H1 (cell line): ENCODE data around the gene PRR16. TPM values are rescaled to one million over a fixed set of nuclear protein-coding genes. Genes with fewer than 3 reads are reported as not detected.

Source experiments
- CTCF ChIA-PET: fragments of 300-600 bp; sonication (Branson Sonifier 250); formaldehyde crosslinking; loops from one replicate; lab custom pipeline; 2021; ENCODE audit not compliant: partially characterized antibody; lab: Charles Lee
- POLR2A ChIA-PET: fragments of 300-600 bp; sonication (Branson Sonifier 250); formaldehyde crosslinking; loops from one replicate; lab custom pipeline; 2021; ENCODE audit warnings: inconsistent platforms; ENCODE audit not compliant: partially characterized antibody; lab: Charles Lee
- DNase-seq, 2 experiments: peaks; one replicate each; pipeline versions ENCODE4 v3.0.0 to v3.0.0-alpha.2; 2010 to 2022; ENCODE audit warnings: low spot score in 2 of 2, low read depth in 1 of 2, mixed read lengths in 1 of 2
- FAIRE-seq: peaks from 2 replicates; lab custom pipeline; 2011; peaks lifted over from hg19 to GRCh38; lab: Jason Lieb, UNC
- H2AFZ ChIP-seq: 2 replicates; pipeline ENCODE4 v1.8.1; 2012; ENCODE audit warnings: low read length, inconsistent platforms
- H2AK5ac ChIP-seq: 2 replicates; pipeline ENCODE4 v1.6.1; 2013; ENCODE audit warnings: low read depth, low read length
- H2BK120ac ChIP-seq: replicated peaks from 2 replicates; pipeline ENCODE3; 2013; ENCODE audit warnings: low read depth, low read length, inconsistent platforms
- H2BK12ac ChIP-seq: 2 replicates; pipeline ENCODE4 v1.6.1; 2013; ENCODE audit warnings: low read depth, low read length
- H2BK15ac ChIP-seq: 2 replicates; pipeline ENCODE4 v1.6.1; 2013; ENCODE audit warnings: low read length
- H2BK20ac ChIP-seq: 2 replicates; pipeline ENCODE4 v1.6.1; 2013; ENCODE audit warnings: low read length
- H2BK5ac ChIP-seq: 2 replicates; pipeline ENCODE4 v1.6.1; 2013; ENCODE audit warnings: low read depth, low read length
- H3K14ac ChIP-seq: 2 replicates; pipeline ENCODE4 v1.6.1; 2013; ENCODE audit warnings: inconsistent platforms; ENCODE audit not compliant: insufficient read length
- H3K18ac ChIP-seq: 2 replicates; pipeline ENCODE4 v1.6.1; 2013; ENCODE audit warnings: low read length; ENCODE audit errors: extremely low read depth
- H3K23ac ChIP-seq: 2 replicates; pipeline ENCODE4 v1.6.1; 2013; ENCODE audit warnings: inconsistent platforms; ENCODE audit not compliant: insufficient read length
- H3K23me2 ChIP-seq: 2 replicates; pipeline ENCODE4 v1.6.1; 2013; ENCODE audit warnings: low read depth, low read length
- H3K27ac ChIP-seq: 2 replicates; pipeline ENCODE4 v1.6.1; 2011; ENCODE audit warnings: low read depth, low read length, inconsistent platforms
- H3K27me3 ChIP-seq, 4 experiments: replicated peaks in 1 of 4; 1 replicate in 1 of 4; 2 replicates in 3 of 4; pipeline versions ENCODE4 v1.6.1 to v1.8.1; 2011 to 2013; ENCODE audit warnings: low read length in 3 of 4, mild to moderate bottlenecking in 3 of 4, inconsistent platforms in 2 of 4, mixed read lengths in 2 of 4, moderate library complexity in 1 of 4; ENCODE audit not compliant: control insufficient read depth in 3 of 4, insufficient read depth in 3 of 4; ENCODE audit errors: extremely low read depth in 1 of 4
- H3K36me3 ChIP-seq, 4 experiments: 2 replicates each; pipeline versions ENCODE4 v1.6.1 to v1.8.1; 2011 to 2013; ENCODE audit warnings: mild to moderate bottlenecking in 4 of 4, low read length in 3 of 4, moderate library complexity in 2 of 4, control low read depth in 1 of 4, inconsistent platforms in 1 of 4; ENCODE audit not compliant: insufficient read depth in 4 of 4, control insufficient read depth in 2 of 4
- H3K4ac ChIP-seq: replicated peaks from 2 replicates; pipeline ENCODE3; 2013; ENCODE audit warnings: low read length, low read depth, mixed read lengths, inconsistent platforms; ENCODE audit not compliant: insufficient read length
- H3K4me1 ChIP-seq, 4 experiments: replicated peaks in 1 of 4; 1 replicate in 1 of 4; 2 replicates in 3 of 4; pipeline versions ENCODE4 v1.6.1 to v1.8.1; 2011 to 2013; ENCODE audit warnings: low read length in 3 of 4, inconsistent platforms in 2 of 4, mixed read lengths in 1 of 4; ENCODE audit not compliant: insufficient read depth in 4 of 4, control insufficient read depth in 3 of 4
- H3K4me2 ChIP-seq, 2 experiments: 2 replicates each; pipeline versions ENCODE4 v1.6.1 to v1.8.1; 2011 to 2013; ENCODE audit warnings: low read depth in 2 of 2, low read length in 2 of 2, control low read depth in 1 of 2, inconsistent platforms in 1 of 2, mild to moderate bottlenecking in 1 of 2; ENCODE audit not compliant: insufficient read depth in 1 of 2
- H3K4me3 ChIP-seq, 4 experiments: fragments of 200-600, 300-600 bp in 1 of 4; sonication (generic), shearing (Covaris generic), sonication (Bioruptor Twin) in 1 of 4; 2 replicates each; pipeline versions ENCODE4 v1.5.1 to v1.8.1; 2011 to 2016; ENCODE audit warnings: low read length in 4 of 4, low read depth in 3 of 4, control low read depth in 2 of 4, inconsistent platforms in 2 of 4, mild to moderate bottlenecking in 2 of 4, mixed read lengths in 1 of 4, moderate library complexity in 1 of 4; ENCODE audit not compliant: insufficient read depth in 2 of 4; ENCODE audit errors: extremely low read depth in 1 of 4
- H3K56ac ChIP-seq: replicated peaks from 2 replicates; pipeline ENCODE3; 2013; ENCODE audit warnings: low read depth, mild to moderate bottlenecking, mixed read lengths, low read length, inconsistent platforms; ENCODE audit not compliant: insufficient read length
- H3K79me1 ChIP-seq: 2 replicates; pipeline ENCODE4 v1.6.1; 2013; ENCODE audit warnings: low read depth, low read length, control low read depth
- H3K79me2 ChIP-seq, 2 experiments: 2 replicates each; pipeline versions ENCODE4 v1.6.1 to v1.8.1; 2012 to 2013; ENCODE audit warnings: low read length in 2 of 2, mild to moderate bottlenecking in 2 of 2, inconsistent platforms in 1 of 2; ENCODE audit not compliant: insufficient read depth in 2 of 2, control insufficient read depth in 1 of 2
- H3K9ac ChIP-seq, 4 experiments: replicated peaks in 1 of 4; 1 replicate in 1 of 4; 2 replicates in 3 of 4; pipeline versions ENCODE4 v1.6.1 to v1.8.1; 2011 to 2013; ENCODE audit warnings: low read depth in 3 of 4, low read length in 3 of 4, control low read depth in 2 of 4, mild to moderate bottlenecking in 2 of 4, moderate library complexity in 2 of 4, inconsistent platforms in 1 of 4; ENCODE audit errors: extremely low read depth in 1 of 4
- H3K9me3 ChIP-seq, 2 experiments: 2 replicates each; pipeline versions ENCODE4 v1.6.1 to v1.8.1; 2012 to 2013; ENCODE audit warnings: mild to moderate bottlenecking in 2 of 2, moderate library complexity in 2 of 2, control low read depth in 1 of 2, inconsistent platforms in 1 of 2, low read depth in 1 of 2, low read length in 1 of 2, mixed read lengths in 1 of 2; ENCODE audit not compliant: insufficient read depth in 2 of 2
- H4K20me1 ChIP-seq, 2 experiments: replicated peaks in 1 of 2; 2 replicates each; pipeline versions ENCODE3 to v1.8.1; 2011 to 2013; ENCODE audit warnings: inconsistent platforms in 2 of 2, low read length in 2 of 2, mild to moderate bottlenecking in 1 of 2; ENCODE audit not compliant: insufficient read depth in 2 of 2, control insufficient read depth in 1 of 2
- H4K5ac ChIP-seq: 2 replicates; pipeline ENCODE4 v1.6.1; 2013; ENCODE audit warnings: low read length, low read depth, mixed read lengths, inconsistent platforms; ENCODE audit not compliant: insufficient read length
- H4K8ac ChIP-seq: 2 replicates; pipeline ENCODE4 v1.8.0; 2013; ENCODE audit warnings: mild to moderate bottlenecking, moderate library complexity, low read length, inconsistent platforms; ENCODE audit not compliant: insufficient read depth; ENCODE audit errors: extremely low read depth
- H4K91ac ChIP-seq: replicated peaks from 2 replicates; pipeline ENCODE3; 2013; ENCODE audit warnings: low read length, mixed read lengths, inconsistent platforms; ENCODE audit not compliant: insufficient read length
- CREB1 ChIP-seq: IDR thresholded peaks from 2 replicates; pipeline ENCODE4 v1.6.1; 2012; ENCODE audit warnings: inconsistent platforms
- POLR2A ChIP-seq, 2 experiments: IDR thresholded peaks; 1 replicate in 1 of 2; 2 replicates in 1 of 2; pipeline ENCODE4 v1.6.1; 2011; ENCODE audit warnings: low read depth in 2 of 2, low read length in 2 of 2, mild to moderate bottlenecking in 2 of 2; ENCODE audit errors: control extremely low read depth in 1 of 2
- TEAD4 ChIP-seq: IDR thresholded peaks from 2 replicates; pipeline ENCODE4 v1.6.1; 2012; ENCODE audit warnings: low read depth, low read length, inconsistent platforms, mixed read lengths
- WGBS, 2 experiments: shearing (Covaris generic) in 1 of 2; methylation state at CpG; one replicate each; pipeline versions ENCODE4 v1.1.6 to v1.1.7; 2013 to 2015; ENCODE audit warnings: low lambda C conversion rate in 2 of 2, mixed read lengths in 2 of 2, inconsistent platforms in 1 of 2, low coverage in 1 of 2, missing lambda C conversion rate in 1 of 2; ENCODE audit not compliant: insufficient replicate concordance in 2 of 2, insufficient coverage in 1 of 2, insufficient read length in 1 of 2; ENCODE audit errors: extremely low coverage in 1 of 2, missing lambda C conversion rate in 1 of 2; 5-methylcytosine and 5-hydroxymethylcytosine counted together
- polyA plus RNA-seq, 7 experiments: library from polyadenylated mRNA; depleted of rRNA in 3 of 7; stranded (reverse) in 5 of 7; unstranded in 2 of 7; fragments of >200 nt in 5 of 7; fragments of 200-250 nt in 2 of 7; gene quantifications; 1 replicate in 5 of 7; 2 replicates in 1 of 7; 4 replicates in 1 of 7; pipeline versions ENCODE4 v1.2.1 to v1.2.3, GENCODE V29; 2011 to 2013; ENCODE audit warnings: missing spikeins in 2 of 7, mixed read lengths in 2 of 7
- total RNA-seq: library from RNA; stranded (reverse); fragmentation: NEBNext Ultra II Directional; extraction: Animal tissue kit (Norgen Biotek cat#: 25700); gene quantifications from 2 replicates; pipeline ENCODE4 v1.2.1, GENCODE V29; 2021

Gene PRR16
- total and polyA plus RNA-seq, 2 of the 8 experiments (the other 6 are each of a cell fraction or from before 2014, with no cell fraction given) = 0.73 to 1.6 TPM

GRCh38 chr5:120630550-120630949, 166.4 kb downstream of the PRR16 start:
- Histone ChIP-seq H3K4me1 (no peaks in the 10 kb centered on the region), H3K27me3 (no peaks in the 10 kb centered on the region), H3K14ac (no peak overlapping the region), H2BK15ac (no peak overlapping the region), H3K79me2 (no peaks in the 10 kb centered on the region), H3K23me2 (no peaks in the 10 kb centered on the region), H3K36me3 (no peaks in the 10 kb centered on the region), H2BK12ac (no peak overlapping the region), H2BK120ac (no peak overlapping the region), H4K8ac (no peak overlapping the region), H2BK20ac (no peak overlapping the region), H3K27ac (no peak overlapping the region), H3K4me3 (no peak overlapping the region), H4K5ac (no peak overlapping the region), H3K9me3 (no peaks in the 10 kb centered on the region), H3K79me1 (no peaks in the 10 kb centered on the region), H2AK5ac (no peak overlapping the region), H3K23ac (peak overlapping the region; percentile 83), H3K56ac (no peak overlapping the region), H2AFZ (no peak overlapping the region), H3K4me2 (no peak overlapping the region), H3K18ac (no peak overlapping the region), H2BK5ac (no peak overlapping the region), H3K4ac (no peak overlapping the region), H4K91ac (no peak overlapping the region), H4K20me1 (no peaks in the 10 kb centered on the region), H3K9ac (no peak overlapping the region)
- FAIRE-seq (no peak), DNase-seq (no peak)
- ChIA-PET POLR2A (no interaction called here), CTCF (interaction anchor here (0.7 kb wide), 1 partner anchor 53 kb away, joined by 3 read pairs; no protein-coding TSS in a partner anchor)
- WGBS, 2 experiments = 91% methylated on average over 5 of the region's 5 CpGs; no CpG with 5 or more reads in 1 of the 2 experiments
- TF ChIP-seq CREB1 = no peak
- no peak for TF ChIP-seq POLR2A (IDR thresholded peaks at IDR 0.05; ENCODE audit: control extremely low read depth in 1 of 2, low read depth in 2 of 2, low read length in 2 of 2)
- TF ChIP-seq TEAD4 = no peak
